Smooth muscle cell (in vitro differentiated cells): ENCODE measurements around the gene PRELID2. TPM values are rescaled to one million over a fixed set of nuclear protein-coding genes. Genes with fewer than 3 reads are reported as not detected.
"Not testable (repeated sequence)": the region's sequence is repeated elsewhere in the genome, so short reads cannot be mapped to it uniquely, and the experiment has no call there.

Experiments
- DNase-seq: peaks from one replicate; lab custom pipeline; 2025; ENCODE audit not compliant: unreplicated experiment; lab: John Stamatoyannopoulos, UW
- H2AFZ ChIP-seq: fragments of 200-600 bp; sonication (generic); 2 replicates; pipeline ENCODE4 v1.6.0; 2016; ENCODE audit warnings: antibody characterized with exemption, low read depth, mild to moderate bottlenecking
- H3F3A ChIP-seq: fragments of 200-600 bp; sonication (generic); 2 replicates; pipeline ENCODE4 v1.6.0; 2017; ENCODE audit warnings: antibody characterized with exemption, low read depth
- H3K27ac ChIP-seq: fragments of 200-600 bp; sonication (generic); 2 replicates; pipeline ENCODE4 v1.5.1; 2016; ENCODE audit warnings: low read depth, mild to moderate bottlenecking
- H3K27me3 ChIP-seq: fragments of 200-600 bp; sonication (generic); 2 replicates; pipeline ENCODE4 v1.6.1; 2016; ENCODE audit warnings: low read depth, mild to moderate bottlenecking
- H3K36me3 ChIP-seq: fragments of 200-600 bp; sonication (generic); 2 replicates; pipeline ENCODE4 v1.5.1; 2016; ENCODE audit warnings: low read depth
- H3K4me1 ChIP-seq: fragments of 200-600 bp; sonication (generic); 2 replicates; pipeline ENCODE4 v1.5.1; 2016; ENCODE audit warnings: low read depth
- H3K4me2 ChIP-seq: fragments of 200-600 bp; sonication (generic); 2 replicates; pipeline ENCODE4 v1.6.0; 2016; ENCODE audit warnings: mild to moderate bottlenecking
- H3K4me3 ChIP-seq: fragments of 200-600 bp; sonication (generic); 2 replicates; pipeline ENCODE4 v1.5.1; 2016; ENCODE audit warnings: mild to moderate bottlenecking
- H3K79me2 ChIP-seq: fragments of 200-600 bp; sonication (generic); 2 replicates; pipeline ENCODE4 v1.6.0; 2016; ENCODE audit warnings: low read depth, mild to moderate bottlenecking
- H3K9ac ChIP-seq: fragments of 200-600 bp; sonication (generic); 2 replicates; pipeline ENCODE4 v1.6.0; 2016; ENCODE audit warnings: low read depth
- H3K9me3 ChIP-seq: fragments of 200-600 bp; sonication (generic); replicated peaks from 2 replicates; pipeline ENCODE4 v1.5.1; 2016; ENCODE audit warnings: low read depth
- H4K20me1 ChIP-seq: fragments of 200-600 bp; sonication (generic); 2 replicates; pipeline ENCODE4 v1.6.0; 2016; ENCODE audit warnings: low read depth
- CTCF ChIP-seq: fragments of 200-600 bp; sonication (generic); IDR thresholded peaks from 2 replicates; pipeline ENCODE4 v1.5.1; 2017; ENCODE audit warnings: borderline replicate concordance, mild to moderate bottlenecking, antibody characterized with exemption; ENCODE audit not compliant: insufficient read depth, poor library complexity, severe bottlenecking
- WGBS: methylation state at CpG from one replicate; pipeline ENCODE4 v1.1.7; 2016; ENCODE audit warnings: low lambda C conversion rate; 5-methylcytosine and 5-hydroxymethylcytosine counted together
- polyA plus RNA-seq: library from polyadenylated mRNA; unstranded; fragments of >200 nt; fragmentation: Nextera tagmentation; extraction: Ambion mirVana; gene quantifications from 2 replicates; pipeline ENCODE4 v1.2.1, GENCODE V29; 2016
- total RNA-seq: library from RNA; depleted of rRNA; stranded (reverse); fragments of >200 nt; gene quantifications from 2 replicates; pipeline ENCODE4 v1.2.3, GENCODE V29; 2014

PRELID2 gene
- total and polyA plus RNA-seq, 2 experiments from 2014 or later: 2.5 to 7.3 TPM

DNA sequence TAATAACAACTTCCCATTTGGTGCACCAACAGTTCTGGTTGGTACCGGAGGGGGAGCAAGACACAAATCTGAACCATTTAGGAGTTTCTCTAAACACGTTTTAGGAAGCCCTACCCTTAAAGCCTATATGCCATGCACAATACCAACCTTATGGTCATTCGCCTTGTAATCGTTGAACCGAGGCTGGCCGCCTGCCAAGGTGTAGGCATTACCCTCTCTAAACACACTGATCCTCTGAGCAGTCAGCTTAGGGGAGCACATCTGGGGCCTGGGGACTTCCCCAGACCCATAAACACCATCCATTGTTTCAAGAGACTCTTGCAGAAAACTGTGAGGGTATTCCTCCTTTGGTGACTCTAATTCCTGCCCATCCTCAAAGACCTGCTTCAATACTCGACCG is 37.3 kb upstream of the PRELID2 start:
- no peak for DNase-seq
- no peak overlapping the region for H3K27ac ChIP-seq
- H3K79me2 ChIP-seq: no peaks in the 10 kb centered on the region
- H3K4me3 ChIP-seq: no peak overlapping the region
- no peak overlapping the region for H3K9ac ChIP-seq
- H3K36me3 ChIP-seq: no peaks in the 10 kb centered on the region
- WGBS: 90% methylated on average over 8 of the region's 8 CpGs
- H3K4me2 ChIP-seq: no peak overlapping the region
- no peak overlapping the region for H2AFZ ChIP-seq
- H3K4me1 ChIP-seq: no peaks in the 10 kb centered on the region
- no peaks in the 10 kb centered on the region for H3F3A ChIP-seq
- TF ChIP-seq CTCF: no peak
- H4K20me1 ChIP-seq: no peaks in the 10 kb centered on the region
- H3K9me3 ChIP-seq: no peaks in the 10 kb centered on the region
- peaks cover 8% of the 10 kb centered on the region for H3K27me3 ChIP-seq

- no peak for DNase-seq
- H3K9me3 ChIP-seq: no peaks in the 10 kb centered on the region
- TF ChIP-seq CTCF: no peak
- 91% methylated on average over 4 of the region's 4 CpGs for WGBS
- no peaks in the 10 kb centered on the region for H3K79me2 ChIP-seq
- no peaks in the 10 kb centered on the region for H4K20me1 ChIP-seq
- H3F3A ChIP-seq: no peaks in the 10 kb centered on the region
- H3K4me1 ChIP-seq: no peaks in the 10 kb centered on the region
- no peak overlapping the region for H3K9ac ChIP-seq
- H3K4me3 ChIP-seq: no peak overlapping the region
- H2AFZ ChIP-seq: no peak overlapping the region
- H3K4me2 ChIP-seq: no peak overlapping the region
- no peaks in the 10 kb centered on the region for H3K36me3 ChIP-seq
- peaks cover 8% of the 10 kb centered on the region for H3K27me3 ChIP-seq
- no peak overlapping the region for H3K27ac ChIP-seq
Observed at GRCh38 chr5:145869753-145870152, 34.6 kb upstream of the PRELID2 start.

GRCh38 chr5:145867806-145868205 is 32.7 kb upstream of the PRELID2 start:
- no peak overlapping the region for H3K27ac ChIP-seq
- H3K9me3 ChIP-seq: no peaks in the 10 kb centered on the region
- H3F3A ChIP-seq: no peaks in the 10 kb centered on the region
- DNase-seq: no peak
- no peaks in the 10 kb centered on the region for H3K79me2 ChIP-seq
- H3K27me3 ChIP-seq: no peaks in the 10 kb centered on the region
- no peaks in the 10 kb centered on the region for H3K36me3 ChIP-seq
- H2AFZ ChIP-seq: no peak overlapping the region
- H3K4me2 ChIP-seq: no peak overlapping the region
- H3K4me1 ChIP-seq: no peaks in the 10 kb centered on the region
- no peak for TF ChIP-seq CTCF
- H4K20me1 ChIP-seq: no peaks in the 10 kb centered on the region
- no peak overlapping the region for H3K4me3 ChIP-seq
- no peak overlapping the region for H3K9ac ChIP-seq
- WGBS: 20% methylated on average over 1 of the region's 1 CpG

GRCh38 chr5:145864432-145864831 is 29.3 kb upstream of the PRELID2 start:
- not testable (repeated sequence) for H3F3A ChIP-seq, DNase-seq, H3K36me3 ChIP-seq, H3K27me3 ChIP-seq, H3K4me1 ChIP-seq, H3K9me3 ChIP-seq, H3K79me2 ChIP-seq, H3K4me2 ChIP-seq, H3K4me3 ChIP-seq, H2AFZ ChIP-seq, H3K9ac ChIP-seq, H4K20me1 ChIP-seq, H3K27ac ChIP-seq
- 90% methylated on average over 2 of the region's 2 CpGs for WGBS
